HG03108 (cell line): ENCODE data around the gene CUL5.
"Not testable (repeated sequence)": the region's sequence is repeated elsewhere in the genome, so short reads cannot be mapped to it uniquely, and the experiment has no call there.

Source experiments
- ATAC-seq: cut with Tn5 transposase; IDR thresholded peaks from one replicate; pipeline ENCODE4 v1.9.1; 2021; ENCODE audit warnings: moderate library complexity; ENCODE audit not compliant: unreplicated experiment

CUL5 gene

DNA sequence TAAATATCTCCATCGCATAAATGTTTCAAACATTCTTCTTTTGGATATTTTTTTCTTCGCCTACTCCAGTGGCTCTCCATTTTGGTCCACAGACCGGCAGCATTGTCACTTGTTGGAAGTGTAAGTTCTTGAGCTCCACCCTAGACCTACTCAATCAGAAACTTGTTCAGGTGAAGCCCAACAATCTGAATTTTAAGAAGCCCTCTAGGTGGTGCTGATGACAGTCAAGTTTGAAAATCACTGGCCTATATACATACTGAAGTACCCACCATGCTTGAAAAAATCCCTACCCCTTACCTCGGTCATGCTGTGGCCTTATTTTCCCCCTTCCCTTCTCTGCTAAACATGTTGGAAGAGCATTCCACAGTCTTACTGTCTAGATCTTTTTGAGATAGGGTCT, 102.4 kb downstream of the CUL5 start:
- no peak for ATAC-seq

- ATAC-seq, result no peak
These were observed 103.4 kb downstream of the CUL5 start for GRCh38 chr11:108112057-108112456.

- no peak for ATAC-seq
These were observed 106.9 kb downstream of the CUL5 start for GRCh38 chr11:108115500-108116140.

- no peak for ATAC-seq
These were observed 109.2 kb downstream of the CUL5 start for GRCh38 chr11:108117746-108118371.

DNA sequence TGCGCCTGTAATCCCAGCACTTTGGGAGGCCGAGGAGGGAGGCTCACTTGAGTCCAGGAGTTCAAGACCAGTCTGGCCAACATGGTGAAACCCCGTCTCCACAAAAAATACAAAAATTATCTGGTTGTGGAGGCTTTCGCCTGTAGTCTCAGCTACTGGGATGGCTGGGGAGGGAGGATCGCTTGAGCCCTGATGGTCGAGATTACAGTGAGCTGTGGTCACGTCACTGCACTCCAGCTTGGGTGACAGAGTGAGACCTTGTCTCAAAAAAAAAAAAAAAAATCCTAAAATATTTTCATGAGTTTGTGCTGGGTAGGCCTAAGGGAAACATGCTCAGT, 112.2 kb downstream of the CUL5 start:
- ATAC-seq, result not testable (repeated sequence)

- peak; percentile 98 for ATAC-seq
These were observed 112.8 kb downstream of the CUL5 start, which contains the start of gene ACAT1 for GRCh38 chr11:108121274-108122155. Gene ACAT1, plus strand, starts transcription at chr11:108121567. Its CDS starts 40 bp downstream, at chr11:108121607.

- ATAC-seq, result no peak
These were observed 113.5 kb downstream of the CUL5 start for GRCh38 chr11:108122166-108122628.

DNA sequence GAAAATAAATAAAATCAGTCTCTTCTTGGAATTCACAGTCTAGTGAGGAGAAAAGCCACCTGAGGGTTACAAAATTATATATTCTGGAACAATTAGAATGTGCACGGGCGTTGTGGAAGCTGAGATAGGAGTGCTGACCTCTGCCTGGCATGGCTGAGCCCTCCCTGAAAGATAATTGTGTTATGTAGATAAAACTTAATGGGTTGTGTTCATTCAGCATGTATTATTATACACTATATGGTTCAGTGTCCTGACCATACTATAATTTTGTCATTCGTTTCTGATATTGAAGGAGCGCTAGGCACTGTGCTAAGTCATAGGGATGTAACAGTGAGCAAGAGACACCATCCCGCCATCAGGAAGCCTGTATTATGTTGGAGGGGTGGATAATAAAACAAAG, 116.4 kb downstream of the CUL5 start:
- no peak for ATAC-seq

GRCh38 chr11:108128772-108129171, 120.1 kb downstream of the CUL5 start:
- no peak for ATAC-seq

- ATAC-seq, result no peak
These were observed 123.3 kb downstream of the CUL5 start for GRCh38 chr11:108131993-108132392.

- not testable (repeated sequence) for ATAC-seq
These were observed 124.4 kb downstream of the CUL5 start for GRCh38 chr11:108132993-108133538.

- peak; percentile 50 for ATAC-seq
These were observed 127.3 kb downstream of the CUL5 start for GRCh38 chr11:108135845-108136544.

DNA sequence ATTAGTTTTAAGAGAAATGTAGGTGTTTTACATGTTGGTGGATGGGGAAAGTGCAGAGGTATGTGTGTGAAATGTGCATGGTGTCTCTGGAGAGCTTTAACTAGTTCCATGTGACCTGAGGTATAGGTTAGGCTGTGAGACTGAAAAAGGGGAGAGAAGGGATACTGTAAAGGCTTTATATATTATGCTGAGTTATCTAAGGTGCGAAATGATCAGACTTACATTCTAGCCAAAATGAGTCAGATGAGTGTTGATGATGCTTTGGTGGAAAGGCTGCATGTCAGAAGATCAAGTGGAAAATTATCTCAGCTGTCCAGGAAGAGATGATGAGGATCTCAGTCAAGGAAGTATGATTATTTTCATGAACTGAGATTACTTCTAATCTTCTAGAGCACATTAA, 128.5 kb downstream of the CUL5 start:
- no peak for ATAC-seq

DNA sequence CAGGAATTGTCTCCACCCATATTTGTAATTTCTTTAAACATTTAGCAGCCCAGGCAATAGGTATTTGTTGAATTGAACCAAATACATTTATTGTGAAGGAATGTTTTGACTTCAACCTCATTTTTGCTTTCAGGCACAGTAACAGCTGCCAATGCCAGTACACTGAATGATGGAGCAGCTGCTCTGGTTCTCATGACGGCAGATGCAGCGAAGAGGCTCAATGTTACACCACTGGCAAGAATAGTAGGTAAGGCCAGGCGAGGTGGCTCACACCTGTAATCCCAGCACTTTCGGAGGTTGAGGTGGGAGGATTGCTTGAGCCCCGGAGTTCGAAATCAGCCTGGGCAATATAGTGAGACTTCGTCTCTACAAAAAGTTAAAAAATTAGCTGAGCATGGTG, 133.6 kb downstream of the CUL5 start:
- ATAC-seq, result no peak

DNA sequence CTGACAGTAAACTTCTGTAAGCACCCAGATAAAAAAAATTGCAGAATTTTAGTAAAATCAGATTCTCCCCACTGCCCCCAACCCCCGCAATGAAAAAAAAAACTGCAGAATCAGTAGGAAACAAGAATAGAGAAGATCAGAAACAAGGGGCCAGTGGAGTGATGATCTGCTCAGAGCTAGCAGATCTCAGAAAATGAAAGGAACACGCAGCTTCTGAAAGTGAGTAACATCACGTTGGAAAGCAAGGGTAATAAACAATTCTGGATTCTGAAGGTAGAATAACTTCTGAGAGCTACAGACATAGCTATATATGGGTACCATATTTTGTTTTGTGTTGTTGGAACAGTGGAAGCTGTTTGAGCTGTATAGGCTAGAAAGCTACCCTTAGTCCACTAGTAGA, 135.9 kb downstream of the CUL5 start:
- ATAC-seq, result no peak

DNA sequence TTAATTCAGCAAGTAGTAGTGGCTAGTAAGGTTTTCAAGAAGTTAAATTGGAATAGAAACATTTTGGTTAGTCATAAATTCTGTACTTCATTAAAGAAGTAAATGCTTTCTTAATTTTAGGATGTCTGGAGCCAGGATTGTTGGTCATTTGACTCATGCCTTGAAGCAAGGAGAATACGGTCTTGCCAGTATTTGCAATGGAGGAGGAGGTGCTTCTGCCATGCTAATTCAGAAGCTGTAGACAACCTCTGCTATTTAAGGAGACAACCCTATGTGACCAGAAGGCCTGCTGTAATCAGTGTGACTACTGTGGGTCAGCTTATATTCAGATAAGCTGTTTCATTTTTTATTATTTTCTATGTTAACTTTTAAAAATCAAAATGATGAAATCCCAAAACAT, 138.5 kb downstream of the CUL5 start:
- ATAC-seq, result no peak

GRCh38 chr11:108148556-108148955, 139.9 kb downstream of the CUL5 start:
- ATAC-seq, result no peak

DNA sequence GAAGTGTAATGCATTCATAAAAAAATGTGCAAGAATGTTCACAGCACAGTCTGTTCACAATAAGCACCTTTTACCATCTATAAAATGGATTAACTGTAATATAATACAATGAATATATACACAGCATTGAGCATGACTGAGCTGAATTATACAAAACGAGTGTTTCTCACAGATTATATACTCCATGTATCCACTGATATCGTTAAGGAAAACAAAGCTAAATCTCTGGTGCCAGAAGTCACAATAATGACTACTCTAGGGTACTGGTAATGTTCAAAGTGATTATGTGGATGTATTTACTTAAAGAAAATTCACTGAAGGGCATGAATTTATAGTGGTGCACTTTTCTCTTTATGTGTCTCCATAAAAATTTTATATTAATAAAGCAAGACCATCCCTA, 145.9 kb downstream of the CUL5 start:
- no peak for ATAC-seq
